Adrenal gland (tissue), 12 donors: Measurements from ENCODE around the gene SPINDOC. TPM values are rescaled to one million over a fixed set of nuclear protein-coding genes. Genes with fewer than 3 reads are reported as not detected.

Source experiments
- DNase-seq, 7 donors: peaks; one replicate each; pipeline ENCODE4 v3.0.0-alpha.2; 2019 to 2020
- H3K27ac ChIP-seq, 5 donors: fragments of 200-600 bp; sonication (generic) in 4 of 5; 1 replicate in 3 of 5; 2 replicates in 2 of 5; pipeline versions ENCODE4 v1.5.1 to v1.8.0; 2016 to 2020; ENCODE audit warnings: mild to moderate bottlenecking in 1 of 5
- H3K27me3 ChIP-seq: fragments of 200-600 bp; 2 replicates; pipeline ENCODE4 v1.8.0; 2021
- H3K36me3 ChIP-seq, 2 donors: fragments of 200-600 bp; replicated peaks in 1 of 2; 1 replicate in 1 of 2; 2 replicates in 1 of 2; pipeline versions ENCODE4 v1.5.1 to v1.8.0; 2018 to 2022
- H3K4me1 ChIP-seq, 2 donors: fragments of 200-600 bp; replicated peaks in 1 of 2; 1 replicate in 1 of 2; 2 replicates in 1 of 2; pipeline versions ENCODE4 v1.5.1 to v1.8.0; 2018 to 2021
- H3K4me3 ChIP-seq, 4 donors: fragments of 200-600 bp; sonication (generic) in 3 of 4; one replicate each; pipeline ENCODE4 v1.5.1; 2016 to 2018
- H3K9me3 ChIP-seq, 3 donors: fragments of 200-600 bp; sonication (generic) in 1 of 3; replicated peaks in 1 of 3; 1 replicate in 2 of 3; 2 replicates in 1 of 3; pipeline versions ENCODE4 v1.5.1 to v1.8.0; 2016 to 2021
- CTCF ChIP-seq, 6 experiments: fragments of 450-650 bp in 4 of 6; fragments of 200-600 bp in 2 of 6; sonication (generic) in 1 of 6; IDR thresholded peaks; 1 replicate in 5 of 6; 2 replicates in 1 of 6; pipeline versions ENCODE4 v1.5.1 to v1.8.0; 2016 to 2021; ENCODE audit warnings: antibody characterized with exemption in 6 of 6, mild to moderate bottlenecking in 2 of 6, moderate library complexity in 1 of 6
- POLR2A ChIP-seq, 2 donors: fragments of 450-650 bp; IDR thresholded peaks; one replicate each; pipeline ENCODE4 v1.6.1; 2017; ENCODE audit warnings: antibody characterized with exemption in 2 of 2, mild to moderate bottlenecking in 2 of 2, moderate library complexity in 1 of 2
- WGBS, 4 donors: extraction: QIAGEN DNeasy Blood & Tissue Kit in 2 of 4; methylation state at CpG; one replicate each; pipeline versions ENCODE4 v1.1.5 to v1.1.7; 2013 to 2017; 5-methylcytosine and 5-hydroxymethylcytosine counted together
- intact Hi-C, 2 donors: fragments of 100-400 bp; cut with DNase I; formaldehyde crosslinking; loops; one replicate each; pipeline versions ENCODE4 v1.14.1 to v1.15.0; 2022 to 2023
- polyA plus RNA-seq, 3 donors: library from polyadenylated mRNA; stranded (reverse); fragments of 200-250 nt in 2 of 3; fragments of 350-450 nt in 1 of 3; fragmentation: Illumina TruSeq in 1 of 3; extraction: RNeasy Lipid Tissue Mini Kit (QIAGEN cat#74804) in 1 of 3; gene quantifications; one replicate each; pipeline ENCODE4 v1.2.3, GENCODE V29; 2013 to 2014
- total RNA-seq, 9 donors: library from RNA; depleted of rRNA in 4 of 9; stranded (reverse); fragments of >200 nt in 4 of 9; fragments of 120-200 nt in 1 of 9; fragmentation: NEBNext Ultra II Directional in 1 of 9; extraction: Animal tissue kit (Norgen Biotek cat#: 25700) in 1 of 9; gene quantifications; one replicate each; pipeline versions ENCODE4 v1.1.0 to v1.2.4, GENCODE V29; 2013 to 2023
- donor health status: healthy with polysubstance abuse.
- donor health status: Bipolar disorder and iron deficiency.
- donor health status: DM: yes; HTN: yes; CAD: no.
- donor health status: DM: no; HTN: no; CAD: no.
- donor health status: DM: no; HTN: no; CAD: no.
- donor health status: DM: yes; HTN: yes; CAD: no.

Gene SPINDOC
- total and polyA plus RNA-seq, 12 donors, result 4.5 to 19.2 (median 10.9) TPM

- 24 to 40% (median 34%) methylated on average over 4 to 5 of the region's 5 CpGs for whole genome bisulfite sequencing, 4 donors
- TF ChIP-seq POLR2A (IDR thresholded peaks at IDR 0.05) (no peak), CTCF (IDR thresholded peaks at IDR 0.05) (no peak)
- peak overlapping the region in 1 of 4 donors; percentile 98 for H3K4me3 ChIP-seq
- H3K27me3 ChIP-seq, result no peaks in the 10 kb centered on the region
- peak overlapping the region in 4 of 5 donors; percentile 64 to 93 (median 79) for H3K27ac ChIP-seq
- peak in 5 of 7 donors; percentile 16 to 65 (median 37) for DNase-seq
- no peaks in the 10 kb centered on the region for H3K9me3 ChIP-seq
- intact Hi-C loops, result loop anchor here (2.0 to 10.0 kb wide), 3 partner anchors 107 to 307 kb away; no protein-coding TSS in a partner anchor
- peaks cover 35 to 39% of the 10 kb centered on the region in 2 donors for H3K4me1 ChIP-seq
- H3K36me3 ChIP-seq, result no peaks in the 10 kb centered on the region
Measured at GRCh38 chr11:63837739-63838138, 24.5 kb downstream of the SPINDOC start.

DNA sequence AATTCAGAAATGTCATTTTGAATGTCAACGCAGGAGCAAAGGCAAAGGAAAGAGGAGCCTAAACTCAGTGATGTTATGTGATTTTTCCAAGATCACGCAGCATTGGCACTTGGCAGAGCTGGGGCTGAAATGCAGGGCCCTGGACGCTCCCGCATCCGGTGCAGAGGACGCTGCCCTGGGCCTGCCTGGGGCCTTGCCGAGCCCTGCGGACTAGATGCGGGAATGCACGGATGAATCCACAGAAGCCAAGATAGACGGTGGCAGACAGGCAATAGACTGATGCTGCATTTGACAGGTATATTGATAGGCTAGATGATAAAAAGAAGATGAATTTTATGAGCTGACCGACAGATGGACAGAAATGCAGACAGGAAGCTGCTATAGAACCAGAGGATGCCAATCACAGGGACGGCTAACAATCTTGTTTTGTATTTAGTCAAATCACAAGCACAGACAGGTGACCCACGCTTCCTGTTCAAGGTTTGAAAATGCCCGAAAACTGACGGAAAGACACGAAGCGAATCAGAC, 25.0 kb downstream of the SPINDOC start:
- no peaks in the 10 kb centered on the region for H3K36me3 ChIP-seq
- 8 to 19% (median 15%) methylated on average over 18 of the region's 18 CpGs for WGBS, 4 donors
- intact Hi-C loops, result loop anchor here in 1 of 2 donors (10.0 kb wide), 1 partner anchor 307 kb away; no protein-coding TSS in a partner anchor
- peak overlapping the region; percentile 59 to 93 (median 75) for H3K27ac ChIP-seq
- TF ChIP-seq CTCF (IDR thresholded peaks at IDR 0.05) (no peak), POLR2A (IDR thresholded peaks at IDR 0.05) (no peak)
- peak in 6 of 7 donors; percentile 32 to 62 (median 47) for DNase-seq
- H3K4me1 ChIP-seq, result peaks cover 39 to 43% of the 10 kb centered on the region in 2 donors
- H3K4me3 ChIP-seq, result peak overlapping the region in 1 of 4 donors; percentile 98
- H3K9me3 ChIP-seq, result no peaks in the 10 kb centered on the region
- no peaks in the 10 kb centered on the region for H3K27me3 ChIP-seq

DNA sequence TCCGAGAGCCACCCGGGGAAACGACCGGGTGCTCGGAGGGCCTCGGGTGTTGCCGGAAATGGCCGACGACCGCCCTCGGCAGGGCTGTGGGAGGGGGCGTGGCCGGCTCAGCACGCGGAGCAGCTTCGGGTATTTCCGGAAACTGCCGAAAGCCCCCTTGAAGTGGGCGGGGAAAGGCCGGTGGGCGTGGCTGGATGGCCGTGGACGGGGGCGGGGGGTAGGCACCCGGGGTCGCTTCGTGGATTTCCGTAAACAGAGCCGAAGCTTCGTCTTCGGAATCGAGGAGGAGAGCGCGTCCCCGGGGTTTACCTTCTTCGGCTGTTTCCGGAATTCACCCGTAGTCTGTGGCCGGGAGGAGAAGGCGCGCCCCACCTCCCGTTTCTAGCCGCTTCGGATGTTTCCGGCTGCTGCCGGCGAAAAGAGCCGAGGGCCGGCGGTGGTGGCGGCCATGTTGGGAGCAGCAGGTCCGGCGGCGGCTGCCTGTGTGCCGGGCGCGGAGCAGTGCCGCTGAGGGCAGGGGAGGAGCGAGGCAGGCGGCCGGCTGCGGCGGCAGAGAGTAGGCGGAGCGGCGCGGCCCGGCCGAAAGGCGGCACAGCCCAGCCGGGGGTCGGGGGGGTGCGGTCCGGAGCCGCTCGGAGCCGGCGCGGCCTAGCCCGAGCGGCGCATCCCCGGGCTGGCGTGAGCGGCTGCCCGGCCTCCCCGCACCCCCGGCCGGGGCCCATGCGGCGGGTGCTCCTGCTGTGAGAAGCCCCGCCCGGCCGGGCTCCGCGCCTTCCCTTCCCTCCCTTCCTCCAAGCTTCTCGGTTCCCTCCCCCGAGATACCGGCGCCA, 25.6 kb downstream of the SPINDOC start, which contains the start of gene MARK2:
TSS of gene MARK2 (plus strand) at position 433 of the 830 bp plus-strand sequence. CDS start at position 830, 397 bp downstream.
- WGBS, 4 donors, result 0 to 1% (median 0%) methylated on average over 3 to 91 of the region's 100 CpGs
- intact Hi-C loops, result loop anchor here in 1 of 2 donors (10.0 kb wide), 1 partner anchor 306 kb away; no protein-coding TSS in a partner anchor
- H3K4me1 ChIP-seq, result peaks cover 40 to 50% of the 10 kb centered on the region in 2 donors

More for the DNA sequence above, 25.6 kb downstream of the SPINDOC start, which contains the start of gene MARK2:
- Histone ChIP-seq H3K27ac (peak within 1 kb of the TSS; percentile 59 to 93 (median 75)), H3K4me3 (peak within 1 kb of the TSS; percentile 45 to 98 (median 63)), H3K27me3 (no peaks in the 10 kb centered on the region), H3K9me3 (no peaks in the 10 kb centered on the region), H3K36me3 (no peaks in the 10 kb centered on the region)
- TF ChIP-seq CTCF (IDR thresholded peaks at IDR 0.05) (peak in 1 of 6 experiments; percentile 12), POLR2A (IDR thresholded peaks at IDR 0.05) (peak; percentile 49 to 58)
- peak; percentile 98 to 100 (median 99) for DNase-seq
